Measurements from ENCODE around the gene PRDX5. TPM values are rescaled to one million over a fixed set of nuclear protein-coding genes. Genes with fewer than 3 reads are reported as not detected.

Gene PRDX5
- total and polyA plus RNA-seq, 2 experiments from 2014 or later: 260 to 436 TPM

DNA sequence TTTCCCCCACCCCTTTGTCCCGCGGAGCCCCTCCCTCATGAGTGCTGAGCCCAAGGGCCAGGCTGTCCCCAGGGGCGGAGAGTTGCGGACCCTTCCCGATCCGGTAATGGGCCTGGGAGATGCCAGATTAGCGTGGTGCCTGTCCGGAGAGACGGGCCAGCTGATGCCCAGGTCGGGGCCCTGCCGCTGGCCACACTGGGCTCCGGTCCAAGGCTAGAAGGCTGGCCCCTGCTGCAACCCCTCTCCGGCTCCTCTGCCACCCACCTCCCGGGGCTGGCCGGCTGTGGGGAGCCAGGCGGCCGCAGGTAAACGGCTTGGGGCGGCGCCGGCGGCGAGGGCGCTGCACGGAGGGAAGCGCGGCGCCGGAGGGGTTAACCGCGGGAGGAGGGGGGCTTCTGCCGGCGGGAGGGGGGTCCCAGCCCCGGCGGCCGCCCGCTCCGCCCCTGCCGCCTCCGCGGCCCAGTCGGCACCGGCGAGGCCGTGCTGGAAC is 26.6 kb upstream of the PRDX5 start, which contains the start of gene KCNK4:
TSS of gene KCNK4 (plus strand) at position 41 of the 490 bp plus-strand sequence. CDS start 1,717 bp downstream, outside the sequence.
- TF ChIP-seq EZH2 (IDR thresholded peaks at IDR 0.05; ENCODE audit: insufficient read depth, poor library complexity, severe bottlenecking) (no peak), EZH2phosphoT487 (IDR thresholded peaks at IDR 0.05; ENCODE audit: insufficient read depth, low read depth) (no peak)
- no peak within 1 kb of the TSS for H3K9ac ChIP-seq
- peak within 1 kb of the TSS; percentile 58 for H3K4me3 ChIP-seq
- no peaks in the 10 kb centered on the region for H3K36me3 ChIP-seq (ENCODE audit: low read depth)
- no peaks in the 10 kb centered on the region for H4K20me1 ChIP-seq (ENCODE audit: insufficient read depth)
- peaks cover 20% of the 10 kb centered on the region for H3K27me3 ChIP-seq (replicated peaks; ENCODE audit: insufficient read depth)
- H3K79me2 ChIP-seq (ENCODE audit: insufficient read depth): 0 out of 2 replicates have a peak, but pooled peaks cover 6% of the 10 kb centered on the region
- H3K4me2 ChIP-seq (ENCODE audit: unreplicated experiment): peak within 1 kb of the TSS; percentile 45
- H3F3A ChIP-seq (ENCODE audit: insufficient read depth): no peaks in the 10 kb centered on the region
- H3K27ac ChIP-seq: no peak within 1 kb of the TSS
- 0 out of 2 replicates have a peak, but pooled peaks cover 2% of the 10 kb centered on the region for H3K4me1 ChIP-seq (ENCODE audit: insufficient read depth)
- no peak for DNase-seq
- 8 to 20% methylated on average over 24 to 42 of the region's 45 CpGs for WGBS, 2 experiments (ENCODE audit: low coverage in 1 of 2, low lambda C conversion rate in 2 of 2, missing lambda C conversion rate in 2 of 2)
- H3K9me2 ChIP-seq (ENCODE audit: insufficient read depth): no peaks in the 10 kb centered on the region
- no peak within 1 kb of the TSS for H2AFZ ChIP-seq
- in situ Hi-C loops (cut with MboI): no loop called here
- no peaks in the 10 kb centered on the region for H3K9me3 ChIP-seq (ENCODE audit: low read depth)

DNA sequence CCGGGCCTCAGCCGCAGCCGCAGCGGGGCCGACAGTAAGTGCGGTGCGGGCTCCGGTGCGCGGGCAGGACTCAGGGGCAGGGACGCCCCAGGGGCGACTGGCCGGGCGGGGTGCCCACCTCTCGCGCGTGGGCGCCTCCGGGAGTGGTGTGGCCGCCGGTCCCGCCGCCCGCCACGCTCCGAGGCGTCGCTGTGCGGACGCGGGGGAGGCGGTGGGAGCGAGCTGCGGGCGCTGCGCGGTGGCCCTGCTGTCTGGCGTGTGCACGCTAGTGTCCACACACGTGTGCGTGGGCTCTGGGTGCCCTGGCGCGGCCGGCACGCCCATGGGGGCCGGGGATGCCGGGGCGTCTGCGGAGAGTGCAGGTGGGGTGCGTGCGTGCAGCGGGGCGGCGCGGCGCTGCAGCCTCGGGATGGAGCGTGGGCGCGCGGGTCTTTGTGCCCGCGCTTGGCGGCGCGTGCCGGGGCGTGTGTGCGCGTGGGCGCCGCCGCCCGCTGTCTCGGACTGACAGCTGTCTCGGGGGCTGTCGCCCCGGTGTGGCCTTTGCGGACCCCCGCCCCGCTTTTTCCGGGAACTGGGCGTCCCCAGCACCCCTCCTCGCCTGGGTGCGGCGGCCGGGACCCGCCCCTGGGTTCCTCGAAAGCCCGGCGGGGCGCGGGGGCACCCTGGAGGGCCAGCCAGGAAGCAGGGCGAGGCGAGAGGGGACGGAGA is 26.0 kb upstream of the PRDX5 start:
- Histone ChIP-seq H2AFZ (no peak overlapping the region), H3K27me3 (replicated peaks; ENCODE audit: insufficient read depth) (peaks cover 20% of the 10 kb centered on the region), H3K79me2 (ENCODE audit: insufficient read depth) (0 out of 2 replicates have a peak, but pooled peaks cover 6% of the 10 kb centered on the region), H3K9me3 (ENCODE audit: low read depth) (no peaks in the 10 kb centered on the region), H3K36me3 (ENCODE audit: low read depth) (no peaks in the 10 kb centered on the region), H3K4me1 (ENCODE audit: insufficient read depth) (0 out of 2 replicates have a peak, but pooled peaks cover 2% of the 10 kb centered on the region), H3K27ac (no peak overlapping the region), H3K4me3 (peak overlapping the region; percentile 58), H3K4me2 (ENCODE audit: unreplicated experiment) (peak overlapping the region; percentile 45), H3K9ac (no peak overlapping the region), H3F3A (ENCODE audit: insufficient read depth) (no peaks in the 10 kb centered on the region), H3K9me2 (ENCODE audit: insufficient read depth) (no peaks in the 10 kb centered on the region), H4K20me1 (ENCODE audit: insufficient read depth) (no peaks in the 10 kb centered on the region)
- in situ Hi-C loops (cut with MboI): no loop called here
- no peak; the same call in 1 of the 2 replicates for TF ChIP-seq EZH2phosphoT487 (IDR thresholded peaks at IDR 0.05; ENCODE audit: insufficient read depth, low read depth)
- TF ChIP-seq EZH2 (IDR thresholded peaks at IDR 0.05; ENCODE audit: insufficient read depth, poor library complexity, severe bottlenecking): peak; percentile 87
- peak; percentile 42 for DNase-seq
- whole genome bisulfite sequencing, 2 experiments (ENCODE audit: low coverage in 1 of 2, low lambda C conversion rate in 2 of 2, missing lambda C conversion rate in 2 of 2): 1 to 3% methylated on average over 51 to 54 of the region's 96 CpGs

DNA sequence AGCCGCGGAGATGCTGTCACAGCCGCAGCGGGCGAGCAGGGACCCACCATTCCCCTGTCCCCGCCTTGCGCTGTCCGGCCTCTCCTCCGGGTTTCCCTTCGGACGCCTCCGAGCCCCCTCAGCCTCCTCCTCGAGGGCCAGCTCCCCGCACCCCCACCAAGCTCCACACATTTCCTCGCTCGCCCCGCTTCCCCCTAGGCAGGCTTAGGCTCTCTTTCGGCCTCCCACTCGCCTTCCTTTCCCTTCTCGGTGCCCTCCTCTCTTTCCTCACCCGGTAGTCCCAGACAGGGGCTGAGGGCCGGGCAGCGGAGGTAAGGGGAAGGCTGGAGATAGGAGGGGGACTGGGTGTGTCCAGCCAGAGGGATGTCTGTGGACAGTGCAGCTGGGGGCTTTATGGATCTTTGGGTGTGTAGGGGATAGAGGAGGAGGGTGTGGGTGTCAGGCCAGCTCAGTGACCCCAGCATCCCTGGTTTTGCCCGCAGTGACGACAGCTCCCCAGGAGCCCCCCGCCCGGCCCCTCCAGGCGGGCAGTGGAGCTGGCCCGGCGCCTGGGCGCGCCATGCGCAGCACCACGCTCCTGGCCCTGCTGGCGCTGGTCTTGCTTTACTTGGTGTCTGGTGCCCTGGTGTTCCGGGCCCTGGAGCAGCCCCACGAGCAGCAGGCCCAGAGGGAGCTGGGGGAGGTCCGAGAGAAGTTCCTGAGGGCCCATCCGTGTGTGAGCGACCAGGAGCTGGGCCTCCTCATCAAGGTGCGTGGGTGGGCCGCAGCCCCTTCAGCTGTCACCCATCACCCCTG is 25.3 kb upstream of the PRDX5 start:
- H2AFZ ChIP-seq: no peak overlapping the region
- H3K4me1 ChIP-seq (ENCODE audit: insufficient read depth): 0 out of 2 replicates have a peak, but pooled peaks cover 2% of the 10 kb centered on the region
- H3K9ac ChIP-seq: no peak overlapping the region
- H3K27me3 ChIP-seq (replicated peaks; ENCODE audit: insufficient read depth): peaks cover 20% of the 10 kb centered on the region
- no peak for DNase-seq
- H3K27ac ChIP-seq: no peak overlapping the region
- H3K79me2 ChIP-seq (ENCODE audit: insufficient read depth): no peaks in the 10 kb centered on the region
- H3F3A ChIP-seq (ENCODE audit: insufficient read depth): no peaks in the 10 kb centered on the region
- no peaks in the 10 kb centered on the region for H3K9me3 ChIP-seq (ENCODE audit: low read depth)
- peak overlapping the region; percentile 45 for H3K4me2 ChIP-seq (ENCODE audit: unreplicated experiment)
- H3K9me2 ChIP-seq (ENCODE audit: insufficient read depth): no peaks in the 10 kb centered on the region
- TF ChIP-seq EZH2 (IDR thresholded peaks at IDR 0.05; ENCODE audit: insufficient read depth, poor library complexity, severe bottlenecking): peak; percentile 81
- TF ChIP-seq EZH2phosphoT487 (IDR thresholded peaks at IDR 0.05; ENCODE audit: insufficient read depth, low read depth): no peak
- in situ Hi-C loops (cut with MboI): no loop called here
- H3K36me3 ChIP-seq (ENCODE audit: low read depth): no peaks in the 10 kb centered on the region
- H3K4me3 ChIP-seq: peak overlapping the region; percentile 58
- no peaks in the 10 kb centered on the region for H4K20me1 ChIP-seq (ENCODE audit: insufficient read depth)
- WGBS, 2 experiments (ENCODE audit: low coverage in 1 of 2, low lambda C conversion rate in 2 of 2, missing lambda C conversion rate in 2 of 2): 51 to 64% methylated on average over 14 to 35 of the region's 42 CpGs

DNA sequence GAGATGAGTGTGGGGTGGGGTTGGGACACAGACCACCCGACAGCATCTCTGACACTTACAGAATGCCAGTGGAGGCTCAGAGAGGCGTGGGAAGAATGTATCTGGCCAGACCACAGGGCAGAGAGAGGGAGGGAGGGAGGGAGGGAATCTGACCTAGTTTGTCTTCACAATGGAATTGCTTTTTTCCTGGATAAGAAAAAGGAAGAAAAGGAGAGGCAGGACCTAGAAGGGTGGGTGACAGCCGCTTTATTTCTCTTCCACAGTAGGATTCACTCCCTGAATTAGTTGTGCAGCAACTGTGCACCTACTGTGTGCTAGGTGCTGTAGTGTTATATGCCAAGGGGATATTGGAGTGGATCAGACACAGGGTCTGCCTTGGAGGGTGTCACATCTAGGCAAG is 23.1 kb upstream of the PRDX5 start:
- Histone ChIP-seq H4K20me1 (ENCODE audit: insufficient read depth) (no peaks in the 10 kb centered on the region), H3F3A (ENCODE audit: insufficient read depth) (no peaks in the 10 kb centered on the region), H3K27me3 (replicated peaks; ENCODE audit: insufficient read depth) (peaks cover 21% of the 10 kb centered on the region), H3K9me3 (ENCODE audit: low read depth) (no peaks in the 10 kb centered on the region), H3K9me2 (ENCODE audit: insufficient read depth) (no peaks in the 10 kb centered on the region), H3K79me2 (ENCODE audit: insufficient read depth) (no peaks in the 10 kb centered on the region), H3K4me2 (ENCODE audit: unreplicated experiment) (no peak overlapping the region), H3K36me3 (ENCODE audit: low read depth) (no peaks in the 10 kb centered on the region), H2AFZ (no peak overlapping the region), H3K9ac (no peak overlapping the region), H3K4me1 (ENCODE audit: insufficient read depth) (0 out of 2 replicates have a peak, but pooled peaks cover 4% of the 10 kb centered on the region), H3K4me3 (no peak overlapping the region), H3K27ac (no peak overlapping the region)
- 13 to 21% methylated on average over 3 of the region's 3 CpGs for WGBS, 2 experiments (ENCODE audit: low coverage in 1 of 2, low lambda C conversion rate in 2 of 2, missing lambda C conversion rate in 2 of 2)
- in situ Hi-C loops (cut with MboI): no loop called here
- peak; percentile 62 for DNase-seq
- TF ChIP-seq EZH2phosphoT487 (IDR thresholded peaks at IDR 0.05; ENCODE audit: insufficient read depth, low read depth): no peak
- TF ChIP-seq EZH2 (IDR thresholded peaks at IDR 0.05; ENCODE audit: insufficient read depth, poor library complexity, severe bottlenecking): no peak

Measured in GM23248 (cell line).